NCI-H446 treated with DMSO at 0.1 percent for 48 hours (cell line): ENCODE results near the gene PLS1.
A peak's percentile ranks its signal among the peaks of the same experiment; 100 is the strongest.
"Not testable (repeated sequence)": the region's sequence is repeated elsewhere in the genome, so short reads cannot be mapped to it uniquely, and the experiment has no call there.

ENCODE experiments used
- DNase-seq: peaks from one replicate; lab custom pipeline; 2025; lab: John Stamatoyannopoulos, UW

The PLS1 gene, protein sequence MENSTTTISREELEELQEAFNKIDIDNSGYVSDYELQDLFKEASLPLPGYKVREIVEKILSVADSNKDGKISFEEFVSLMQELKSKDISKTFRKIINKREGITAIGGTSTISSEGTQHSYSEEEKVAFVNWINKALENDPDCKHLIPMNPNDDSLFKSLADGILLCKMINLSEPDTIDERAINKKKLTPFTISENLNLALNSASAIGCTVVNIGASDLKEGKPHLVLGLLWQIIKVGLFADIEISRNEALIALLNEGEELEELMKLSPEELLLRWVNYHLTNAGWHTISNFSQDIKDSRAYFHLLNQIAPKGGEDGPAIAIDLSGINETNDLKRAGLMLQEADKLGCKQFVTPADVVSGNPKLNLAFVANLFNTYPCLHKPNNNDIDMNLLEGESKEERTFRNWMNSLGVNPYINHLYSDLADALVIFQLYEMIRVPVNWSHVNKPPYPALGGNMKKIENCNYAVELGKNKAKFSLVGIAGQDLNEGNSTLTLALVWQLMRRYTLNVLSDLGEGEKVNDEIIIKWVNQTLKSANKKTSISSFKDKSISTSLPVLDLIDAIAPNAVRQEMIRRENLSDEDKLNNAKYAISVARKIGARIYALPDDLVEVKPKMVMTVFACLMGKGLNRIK

DNA sequence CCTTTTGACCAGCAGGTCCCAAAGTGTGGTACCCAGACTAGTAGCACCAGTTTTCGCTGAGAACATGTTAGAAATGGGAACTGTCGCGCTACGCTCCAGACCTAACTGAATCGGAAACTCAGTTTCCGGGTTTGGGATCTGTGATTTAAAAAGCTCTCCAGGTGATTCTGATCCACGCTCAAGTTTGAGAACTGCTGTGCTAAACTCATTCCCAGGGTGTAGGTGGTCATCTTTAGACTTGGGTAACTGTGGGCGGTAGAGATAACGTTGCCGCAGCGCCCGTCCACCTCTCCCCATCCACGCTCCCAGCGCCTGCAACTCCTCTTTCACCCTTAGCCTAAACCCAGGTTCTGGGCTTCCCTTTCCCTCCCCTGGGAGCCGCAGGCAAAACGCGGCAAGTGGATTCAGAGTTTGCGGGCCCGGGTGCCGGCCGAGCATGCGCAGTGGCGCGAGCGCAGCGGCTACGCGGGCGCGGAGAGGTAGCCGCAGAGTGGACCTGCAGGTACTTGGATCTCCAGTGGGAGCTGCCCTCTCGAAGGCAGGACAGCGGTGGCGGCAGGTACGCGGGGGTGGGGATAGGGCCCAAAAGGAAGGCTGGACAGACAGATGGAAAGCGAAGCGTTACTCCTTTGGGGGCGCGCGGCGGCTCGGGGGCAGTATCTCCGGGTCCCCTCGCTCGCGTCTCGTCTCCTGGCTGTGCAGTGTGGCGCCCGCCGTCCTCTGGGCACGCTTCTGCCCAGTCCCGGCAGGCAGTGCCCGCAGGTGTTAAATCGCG is at the start of gene PLS1:
PLS1 (plus strand) TSS at position 443 of the 775 bp plus-strand sequence. CDS start 67,845 bp downstream, outside the sequence.
- DNase-seq, result peak; percentile 79

DNA sequence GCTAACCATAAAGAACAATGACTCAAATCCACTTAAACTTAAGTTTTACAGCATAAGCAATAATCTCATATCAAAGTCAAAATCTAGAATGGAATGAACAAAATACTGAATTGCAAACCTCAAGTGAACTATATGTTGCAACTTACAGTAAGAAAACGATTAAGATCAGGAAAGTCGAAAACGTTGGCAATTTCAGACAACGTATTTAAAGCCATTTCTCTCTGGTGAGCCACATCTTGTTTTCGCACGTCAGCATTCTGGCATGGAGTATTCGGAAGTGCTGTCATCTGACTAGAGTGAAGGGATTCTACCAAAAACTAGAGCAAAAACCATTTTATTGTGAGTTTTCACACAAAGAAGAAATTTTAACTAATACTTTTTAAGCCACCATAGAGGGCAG is 46.2 kb upstream of the PLS1 start:
- DNase-seq, result no peak

DNA sequence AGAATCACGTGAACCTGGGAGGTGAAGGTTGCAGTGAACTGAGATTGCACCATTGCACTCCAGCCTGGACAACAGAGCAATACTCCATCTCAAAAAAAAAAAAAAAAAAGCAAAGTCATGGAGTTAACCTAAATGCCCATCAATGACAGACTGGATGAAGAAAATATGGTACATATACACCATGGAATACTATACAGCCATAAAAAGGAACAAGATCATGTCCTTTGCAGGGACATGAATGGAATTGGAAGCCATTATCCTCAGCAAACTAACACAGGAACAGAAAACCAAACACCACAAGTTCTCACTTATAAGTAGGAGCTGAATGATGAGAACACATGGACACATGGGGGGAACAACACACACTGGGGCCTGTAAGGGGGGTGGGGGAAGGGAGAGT is 43.6 kb upstream of the PLS1 start:
- not testable (repeated sequence) for DNase-seq

DNA sequence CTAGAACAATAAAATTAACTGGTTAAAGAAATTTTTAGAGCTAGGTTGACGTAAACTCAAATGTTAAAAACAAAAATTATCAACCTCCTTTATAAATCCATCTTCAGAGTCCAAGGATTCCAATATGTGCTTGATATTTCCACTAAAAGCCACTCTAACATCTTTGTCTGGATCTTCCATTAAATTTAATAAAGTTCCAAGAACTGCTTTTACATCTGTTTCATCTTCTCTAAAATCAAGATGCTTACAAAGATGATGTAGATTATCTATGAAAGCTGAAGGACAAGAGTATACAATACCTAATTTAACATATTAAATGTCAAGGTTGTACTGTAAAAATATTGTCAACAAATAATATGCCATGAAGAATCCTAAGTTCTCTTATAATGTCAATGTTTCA is 42.5 kb upstream of the PLS1 start:
- no peak for DNase-seq

DNA sequence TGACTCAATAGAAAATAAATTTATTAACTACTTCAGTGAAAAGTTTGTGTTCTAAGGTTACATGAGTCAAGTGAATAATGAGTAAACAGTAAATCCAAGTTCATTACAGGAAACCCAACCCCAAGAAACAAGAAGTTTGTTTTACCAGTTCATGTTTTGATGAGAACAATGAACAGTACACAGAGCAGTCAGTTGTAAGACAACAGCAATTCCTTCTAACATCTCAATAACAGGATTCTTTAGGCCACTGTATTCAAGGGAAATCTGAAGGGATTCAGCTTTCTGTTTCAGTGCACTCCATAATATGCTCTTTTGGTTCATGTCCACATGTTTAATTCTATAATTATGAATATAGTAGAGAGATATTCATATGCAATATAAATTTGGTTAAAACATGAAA is 36.1 kb upstream of the PLS1 start:
- no peak for DNase-seq

DNA sequence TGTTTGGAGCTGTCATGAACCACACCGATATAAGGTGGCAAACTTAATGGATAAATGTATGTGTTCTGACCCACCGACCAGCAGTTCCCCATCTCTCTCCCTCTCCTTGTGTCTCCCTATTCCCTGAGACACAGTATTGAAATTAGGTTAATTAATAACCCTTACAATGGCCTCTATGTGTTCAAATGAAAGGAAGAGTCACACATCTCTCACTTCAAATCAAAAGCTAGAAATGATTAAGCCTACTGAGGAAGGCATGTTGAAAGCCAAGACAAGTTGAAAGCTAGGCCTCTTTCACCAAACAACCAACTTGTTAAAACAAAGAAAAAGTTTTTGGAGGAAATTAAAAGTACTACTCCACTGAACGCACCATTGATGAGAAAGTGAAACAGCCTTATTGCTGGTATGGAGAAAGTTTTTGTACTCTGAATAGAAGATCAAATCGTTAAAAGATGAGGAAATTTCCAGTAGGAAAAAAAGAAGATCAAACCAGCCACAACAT is 32.6 kb upstream of the PLS1 start:
- DNase-seq, result no peak

DNA sequence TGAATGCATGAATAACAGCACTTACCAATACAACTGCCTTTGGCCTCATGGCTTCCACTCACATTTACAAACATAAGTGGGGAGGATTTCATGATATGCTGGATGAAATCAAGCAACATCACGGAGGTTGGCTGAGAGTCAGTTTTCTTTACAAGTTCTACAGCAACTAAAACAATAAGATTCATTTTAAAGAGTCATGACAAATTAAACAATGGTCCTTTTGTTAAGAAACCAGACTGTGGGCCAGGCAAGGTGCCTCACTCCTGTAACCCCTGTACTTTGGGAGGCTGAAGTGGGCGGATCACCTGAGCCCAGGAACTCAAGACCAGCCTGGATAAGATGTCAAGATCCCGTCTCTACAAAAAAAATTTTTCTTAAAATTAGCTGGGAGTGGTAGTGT is 30.1 kb upstream of the PLS1 start:
- no peak for DNase-seq

DNA sequence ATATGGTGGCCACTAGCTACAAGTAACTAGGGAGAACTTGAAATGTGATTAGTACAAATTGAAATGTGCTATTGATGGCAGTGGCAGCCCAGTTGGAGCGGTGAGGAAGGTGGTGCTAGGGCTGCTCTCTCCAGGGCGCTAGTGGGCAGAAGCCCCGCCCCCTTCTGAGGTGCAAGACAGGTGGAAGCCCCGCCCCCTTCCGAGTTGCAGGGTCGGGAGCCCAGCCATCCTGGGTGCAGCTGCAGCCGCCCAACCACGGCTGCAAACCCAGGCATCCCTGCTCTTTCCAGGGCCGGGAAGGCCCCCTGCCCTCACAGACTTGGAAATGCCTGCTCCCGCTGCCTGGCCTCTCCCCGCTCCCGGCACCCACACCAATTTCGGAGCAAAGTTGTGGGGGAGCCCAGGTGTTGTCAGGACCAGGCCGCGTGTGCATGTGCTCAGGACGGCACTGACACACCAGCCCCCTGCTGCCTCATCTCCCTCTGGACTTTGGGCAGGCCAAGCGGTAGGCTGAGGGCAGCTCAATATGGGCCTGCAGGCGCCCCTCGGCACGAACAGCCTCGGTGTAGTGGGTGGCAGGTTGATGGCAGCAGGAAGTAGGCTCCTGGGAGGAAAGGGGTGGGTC is 27.7 kb upstream of the PLS1 start:
- no peak for DNase-seq

DNA sequence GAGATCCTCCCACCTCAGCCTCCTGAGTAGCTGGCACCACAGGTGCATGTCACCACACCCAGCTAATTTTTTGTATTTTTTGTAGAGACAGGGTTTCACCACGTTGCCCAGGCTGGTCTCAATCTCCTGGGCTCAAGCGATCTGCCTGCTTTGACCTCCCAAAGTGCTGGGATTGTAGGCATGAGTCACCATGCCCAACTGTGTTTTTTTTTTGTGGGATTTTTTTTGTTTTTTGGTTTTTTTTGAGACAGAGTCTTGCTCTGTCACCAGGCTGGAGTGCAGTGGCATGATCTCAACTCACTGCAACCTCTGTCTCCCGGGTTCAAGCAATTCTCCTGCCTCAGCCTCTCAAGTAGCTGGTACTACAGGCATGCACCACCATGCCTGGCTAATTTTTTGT is 26.8 kb upstream of the PLS1 start:
- DNase-seq, result not testable (repeated sequence)

DNA sequence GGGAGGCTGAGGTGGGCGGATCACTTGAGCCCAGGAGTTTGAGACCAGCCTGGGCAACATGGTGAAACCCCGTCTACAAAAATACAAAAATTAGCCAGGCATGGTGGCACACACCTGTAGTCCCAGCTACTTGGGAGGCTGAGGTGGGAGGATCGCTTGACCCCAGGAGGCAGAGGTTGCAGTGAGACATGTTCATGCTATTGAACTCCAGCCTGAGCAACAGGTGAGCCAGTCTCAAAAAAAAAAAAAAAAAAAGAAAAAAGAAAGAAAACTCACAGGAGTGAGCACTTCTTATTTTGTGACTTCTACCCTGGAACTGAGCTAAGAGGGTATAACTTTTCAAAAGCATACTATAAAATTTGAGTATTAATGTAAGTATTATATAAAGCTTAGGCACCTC is 22.0 kb upstream of the PLS1 start:
- DNase-seq, result not testable (repeated sequence)

DNA sequence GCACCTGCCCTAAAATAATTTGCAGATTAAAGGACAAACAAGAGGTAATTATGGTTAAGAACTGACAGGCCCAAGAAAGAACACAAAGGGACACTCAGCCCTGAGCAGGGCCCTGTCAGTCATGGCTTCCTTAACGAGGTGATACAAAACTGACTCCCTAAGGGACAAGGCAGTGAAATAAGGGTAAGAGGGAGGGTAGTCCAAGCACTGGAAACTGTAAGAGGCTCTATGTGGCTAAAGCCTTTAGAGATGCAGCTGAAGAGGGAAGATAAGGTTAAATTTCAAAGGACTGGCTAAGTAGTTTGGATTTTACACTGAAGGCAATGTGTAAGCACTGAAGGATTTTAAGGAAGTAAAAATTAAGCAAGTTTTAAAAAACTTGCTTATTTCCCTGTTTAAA is 21.5 kb upstream of the PLS1 start:
- no peak for DNase-seq

DNA sequence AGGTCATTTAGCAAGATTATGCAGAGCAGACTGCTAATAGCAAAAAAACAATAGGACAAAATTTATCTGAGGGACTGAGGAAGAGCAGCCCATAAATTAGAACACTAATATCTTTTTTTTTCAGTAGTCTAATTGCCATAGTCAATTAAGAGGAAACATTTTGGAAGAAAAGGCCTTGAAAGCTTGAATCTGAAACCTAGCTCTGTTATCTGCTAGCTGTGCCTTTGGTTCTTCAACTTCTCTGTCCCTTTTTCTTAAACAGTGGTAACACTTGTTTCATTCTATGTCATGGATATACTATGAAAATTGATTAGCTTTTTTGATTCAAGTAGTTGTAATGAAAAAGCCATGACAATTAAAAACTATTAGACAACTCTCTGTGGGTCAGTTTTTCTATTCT is 19.4 kb upstream of the PLS1 start:
- no peak for DNase-seq

DNA sequence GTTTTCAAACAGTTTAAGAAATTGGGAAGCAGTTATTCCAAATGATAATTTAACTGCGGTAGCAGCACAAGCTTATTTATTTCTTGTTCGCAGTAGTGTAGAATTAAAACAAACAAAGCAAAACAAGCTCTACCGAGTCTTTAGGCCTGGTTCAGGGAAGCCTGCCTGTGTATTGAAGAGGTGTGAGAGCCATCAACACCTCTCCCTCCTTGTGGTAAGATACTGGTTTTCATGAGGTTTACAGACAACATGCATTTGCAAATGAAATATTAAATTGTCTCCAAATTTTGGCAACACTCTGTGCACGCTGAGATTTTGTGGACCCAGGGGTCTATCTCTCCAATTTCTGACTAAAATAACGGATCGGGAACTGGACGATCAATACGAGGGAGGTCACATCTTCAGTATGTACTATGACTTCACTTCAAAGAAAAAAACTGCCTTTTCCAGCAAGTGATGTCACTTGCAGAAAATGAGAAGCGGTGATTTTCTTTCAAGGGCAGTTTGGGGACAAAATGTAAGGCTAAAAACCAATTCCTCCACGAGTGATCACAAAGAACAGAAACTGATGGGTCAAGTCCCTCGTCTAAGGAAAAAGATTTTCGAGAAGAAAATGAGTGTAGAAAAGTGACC is 18.4 kb upstream of the PLS1 start:
- no peak for DNase-seq

DNA sequence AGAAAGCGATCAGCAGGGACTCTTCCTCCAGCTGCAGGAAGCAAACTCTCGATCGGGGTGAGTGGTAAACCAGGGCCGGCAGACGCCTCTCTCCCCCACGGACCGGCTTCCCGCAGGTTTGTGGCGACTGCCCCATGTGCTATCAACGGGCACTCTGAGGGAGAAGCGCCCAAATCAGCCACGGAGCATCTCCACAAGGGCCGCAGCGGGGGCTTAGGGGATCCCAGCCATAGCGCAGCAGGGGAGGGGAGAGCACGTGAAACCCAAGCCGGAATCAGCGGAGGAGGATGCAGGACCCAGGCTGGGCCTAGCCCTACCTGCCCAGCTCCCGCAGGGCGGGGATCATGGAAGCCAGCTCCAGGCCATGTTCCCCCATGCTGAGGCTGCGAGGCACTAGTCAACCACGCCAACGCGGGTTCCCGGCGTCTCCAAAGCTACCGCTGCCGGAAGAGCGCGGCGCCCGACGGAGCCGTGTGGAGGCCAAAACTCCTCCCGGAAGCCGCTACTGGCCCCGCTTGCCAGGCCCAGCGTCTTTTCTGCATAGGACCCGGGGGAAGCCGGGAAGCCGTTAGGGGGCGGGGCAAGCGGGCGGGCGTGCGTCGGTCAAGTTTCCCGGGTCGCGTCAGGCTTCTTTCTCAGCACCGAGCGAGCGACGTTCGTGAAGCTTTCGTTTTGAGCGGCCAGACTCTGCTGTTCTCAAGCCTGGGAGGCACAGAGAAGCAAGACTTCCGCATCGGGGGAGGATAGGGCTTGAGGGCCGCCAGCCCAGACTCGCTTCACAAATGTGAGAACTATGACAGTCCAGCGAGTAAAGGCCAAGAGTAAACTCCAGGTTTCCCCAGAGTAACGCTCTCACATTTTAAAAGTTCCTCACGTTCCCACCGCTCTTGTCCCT is 17.6 kb upstream of the PLS1 start, which contains the start of gene ATR:
ATR (minus strand) TSS at position 405 of the 895 bp plus-strand sequence; CDS start at position 376, 29 bp downstream.
- DNase-seq, result peak; percentile 95

DNA sequence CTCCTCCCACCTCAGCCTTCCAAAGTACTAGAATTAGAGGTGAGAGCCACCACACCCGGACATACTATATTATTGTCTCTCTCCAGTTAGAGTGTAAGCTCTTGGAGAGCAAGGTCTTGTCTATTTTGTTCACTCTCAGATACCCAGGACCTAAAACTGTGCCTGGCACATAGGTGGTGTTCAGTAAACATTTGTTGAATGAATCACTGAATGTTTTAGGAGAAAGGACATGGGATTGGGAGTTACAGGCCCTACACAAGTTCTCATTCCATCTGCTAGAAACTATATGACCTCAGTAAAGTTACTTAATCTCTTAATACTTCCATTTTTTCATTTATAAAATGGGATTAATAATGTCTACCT is 16.2 kb upstream of the PLS1 start:
- no peak for DNase-seq

DNA sequence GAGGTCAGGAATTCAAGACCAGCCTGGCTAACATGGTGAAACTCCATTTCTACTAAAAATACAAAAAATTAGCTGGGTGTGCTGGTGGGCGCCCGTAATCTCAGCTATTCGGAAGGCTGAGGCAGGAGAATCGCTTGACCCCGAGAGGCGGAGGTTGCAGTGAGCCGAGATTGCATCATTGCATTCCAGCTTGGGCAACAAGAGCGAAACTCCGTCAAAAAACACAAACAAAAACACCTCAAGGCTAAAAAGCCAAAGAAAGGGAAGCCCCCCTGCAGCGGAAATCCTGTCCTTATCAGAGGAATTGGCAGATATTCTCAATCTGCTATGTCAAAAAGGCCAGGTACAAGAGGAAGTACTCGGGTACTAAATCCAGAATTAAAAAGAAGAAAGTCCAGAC is 15.1 kb upstream of the PLS1 start:
- DNase-seq, result not testable (repeated sequence)

DNA sequence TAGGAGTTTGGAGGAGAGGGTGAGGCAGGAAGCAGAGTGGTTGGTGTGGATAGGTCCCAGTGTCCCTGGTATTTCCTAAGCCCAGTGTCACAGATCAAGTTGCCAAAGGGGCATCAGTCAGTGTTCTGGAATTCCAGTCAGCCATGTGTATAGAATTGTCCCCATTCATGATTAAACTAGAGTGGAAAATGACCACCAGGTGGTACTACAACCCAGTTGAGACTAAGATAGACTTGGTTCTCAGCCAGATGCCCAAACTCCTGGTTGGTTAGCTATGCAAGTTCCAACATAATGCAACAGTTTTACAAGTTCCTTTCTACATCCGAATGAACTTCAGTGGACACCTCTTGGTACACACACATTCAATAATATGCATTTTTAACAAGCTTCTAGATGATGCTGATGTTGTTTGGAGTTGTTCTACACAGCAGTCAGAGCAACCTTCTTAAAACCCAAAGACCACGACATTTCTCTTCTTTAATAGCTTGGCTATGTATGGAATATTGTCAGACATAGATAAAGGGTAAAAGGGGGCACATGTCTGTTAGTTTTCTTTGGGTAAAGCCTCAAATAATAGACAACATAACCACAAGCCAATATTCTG is 9.3 kb upstream of the PLS1 start:
- peak; percentile 54 for DNase-seq

DNA sequence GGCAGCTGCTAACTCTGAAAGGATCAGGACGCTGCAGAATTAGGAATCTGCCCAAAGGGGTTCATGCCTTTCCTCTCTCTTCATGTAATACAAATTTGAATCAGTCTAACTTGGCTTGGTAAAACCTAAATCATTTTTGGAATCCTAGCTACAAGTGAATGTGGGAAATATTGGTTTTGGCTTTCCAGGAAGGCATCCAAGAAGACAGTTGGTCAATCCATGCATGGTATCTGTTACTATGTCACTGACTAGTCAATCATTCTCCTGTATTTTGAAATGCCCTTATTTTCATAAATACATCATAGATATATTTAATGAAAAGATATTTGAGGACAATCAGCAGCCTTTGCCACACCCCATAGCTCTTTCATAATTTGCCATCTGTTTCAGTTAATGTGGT is 7.5 kb upstream of the PLS1 start:
- DNase-seq, result no peak

DNA sequence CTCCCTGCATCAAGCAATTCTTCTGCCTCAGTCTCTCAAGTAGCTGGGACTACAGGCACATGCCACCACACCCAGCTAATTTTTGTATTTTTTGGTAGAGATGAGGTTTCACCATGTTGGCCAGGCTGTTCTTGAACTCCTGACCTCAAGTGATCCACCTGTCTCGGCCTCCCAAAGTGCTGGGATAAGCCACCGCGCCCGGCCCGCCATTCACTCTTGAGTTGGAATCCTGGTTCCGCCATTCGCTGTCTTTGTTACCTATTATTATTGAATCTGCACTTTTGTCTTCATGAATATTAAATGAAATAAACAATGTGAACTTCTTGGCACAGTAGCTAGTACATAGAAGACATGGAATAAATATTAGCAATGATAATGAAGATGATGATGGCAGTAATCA is 3.9 kb upstream of the PLS1 start:
- DNase-seq, result not testable (repeated sequence)

DNA sequence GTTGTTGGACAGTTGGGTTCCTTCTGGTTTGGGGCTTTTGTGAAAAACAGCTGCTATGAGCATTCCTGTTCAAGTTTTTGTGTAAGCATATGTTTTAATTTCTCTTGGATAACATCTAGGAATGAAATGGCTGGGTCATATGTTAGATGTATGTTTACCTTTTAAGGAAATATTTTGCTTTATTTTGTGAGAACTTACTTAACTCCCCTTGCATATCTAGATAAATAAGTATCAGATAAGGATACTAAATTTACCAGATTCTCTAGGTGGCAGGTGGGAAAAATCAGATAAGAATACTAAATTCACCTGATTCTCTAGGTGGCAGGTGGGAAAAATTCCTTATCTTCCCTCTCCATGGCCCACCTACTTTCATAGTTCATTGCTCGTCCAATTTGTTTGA is 1.1 kb upstream of the PLS1 start:
- DNase-seq, result no peak
